Activated CD4-positive, alpha-beta T cell treated with anti-CD3 and anti-CD28 coated beads, Interleukin-10, Interleukin-2, amounts not matched to agents 100 ng/mL and 50 ng/mL, durations not matched to agents 16 hours and 8 hours (primary cell): ENCODE results near the gene GABRR1.
A peak's percentile ranks its signal among the peaks of the same experiment; 100 is the strongest.
"Not testable (repeated sequence)": the region's sequence is repeated elsewhere in the genome, so short reads cannot be mapped to it uniquely, and the experiment has no call there.

Experiments used
- DNase-seq: peaks from one replicate; pipeline ENCODE4 v3.0.0-alpha.2; 2020

Gene GABRR1

DNA sequence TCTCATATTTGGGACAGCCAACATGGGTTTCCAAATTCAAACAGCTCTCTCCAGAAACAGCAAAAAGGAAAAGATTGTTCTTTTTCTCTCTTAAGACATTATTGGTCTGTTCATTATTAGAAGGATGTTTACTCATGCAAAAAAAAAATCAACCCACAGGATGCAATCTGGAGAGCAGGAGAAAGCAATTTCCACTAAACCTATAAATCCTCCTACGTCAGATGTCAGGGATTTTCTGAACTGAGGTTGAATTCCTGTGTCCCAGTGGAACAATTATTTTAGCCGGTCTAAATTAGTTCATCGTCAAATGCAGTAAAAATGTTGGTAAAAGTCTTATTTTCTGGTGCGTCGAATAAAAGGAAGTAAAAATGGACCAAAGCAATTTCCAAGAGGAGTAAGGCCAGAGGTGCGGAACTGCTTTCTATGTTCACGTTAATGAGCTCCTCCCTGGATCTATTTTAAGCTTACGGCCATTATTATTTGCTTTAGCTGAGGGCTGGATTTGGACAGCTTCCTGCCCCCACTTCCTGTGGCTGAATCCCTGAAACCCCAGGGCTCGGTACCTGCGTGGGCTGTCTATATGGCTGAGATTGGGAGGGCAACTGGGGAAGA, at the start of gene GABRR1:
Gene GABRR1, minus strand, starts transcription at position 60 of the 612 bp plus-strand sequence. Its CDS starts 36 bp downstream, at position 24.
- DNase-seq: no peak

DNA sequence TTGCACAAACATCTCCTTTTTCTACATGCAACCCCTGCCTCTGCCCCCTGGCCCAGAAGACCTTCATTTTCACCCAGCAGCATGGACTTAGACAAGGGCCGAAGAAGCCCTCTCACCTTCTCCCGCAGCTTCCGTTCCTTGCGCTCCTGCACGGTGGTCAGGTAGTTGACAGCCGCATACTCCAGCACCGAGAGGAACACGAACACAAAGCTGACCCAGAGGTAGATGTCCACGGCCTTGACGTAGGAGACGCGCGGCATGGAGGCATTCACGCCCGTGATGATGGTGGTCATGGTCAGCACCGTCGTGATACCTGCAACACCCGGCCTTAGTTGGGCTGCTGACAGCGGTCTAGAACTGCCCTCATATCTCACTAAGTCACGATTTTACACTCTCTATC, 47.1 kb upstream of the GABRR1 start:
- DNase-seq: no peak

DNA sequence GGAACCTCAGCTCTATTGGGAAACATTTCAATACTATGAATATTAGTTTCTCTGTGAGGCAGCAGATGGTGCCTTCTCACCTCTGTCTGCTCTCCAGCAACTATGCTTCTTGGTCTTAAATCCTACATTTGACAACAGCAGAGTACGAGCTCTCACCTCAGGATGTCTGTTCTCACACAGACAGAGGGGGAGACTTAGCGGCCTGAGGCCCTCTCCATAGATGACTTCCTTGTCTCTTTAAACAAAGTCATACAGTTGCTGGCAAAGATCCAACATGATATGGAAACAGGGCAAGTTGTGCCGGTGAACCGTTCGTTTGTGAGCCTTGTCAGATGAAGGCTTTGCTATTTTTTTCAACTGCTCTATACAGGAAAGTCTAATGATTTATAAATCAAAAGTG, 43.7 kb upstream of the GABRR1 start:
- DNase-seq: no peak

DNA sequence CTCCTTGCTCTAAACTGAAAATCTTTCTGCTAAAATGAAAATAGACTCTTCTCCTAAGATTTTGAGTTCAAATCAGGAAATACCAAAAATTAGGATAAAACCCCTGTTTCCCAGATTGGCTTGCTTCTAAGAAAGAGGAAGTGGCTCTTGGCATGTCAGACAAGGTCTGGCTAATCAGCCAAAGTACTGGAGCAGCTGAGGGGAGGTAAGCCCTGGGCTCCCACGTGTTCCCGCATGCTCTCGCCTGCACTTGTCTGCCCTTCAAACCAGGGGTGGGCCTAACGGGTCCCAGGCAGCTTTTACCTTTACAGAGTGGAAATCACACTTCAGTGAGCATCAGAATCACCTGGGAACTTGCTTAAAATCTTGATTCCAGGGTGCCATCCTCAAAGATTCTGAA, 43.2 kb upstream of the GABRR1 start:
- no peak for DNase-seq

DNA sequence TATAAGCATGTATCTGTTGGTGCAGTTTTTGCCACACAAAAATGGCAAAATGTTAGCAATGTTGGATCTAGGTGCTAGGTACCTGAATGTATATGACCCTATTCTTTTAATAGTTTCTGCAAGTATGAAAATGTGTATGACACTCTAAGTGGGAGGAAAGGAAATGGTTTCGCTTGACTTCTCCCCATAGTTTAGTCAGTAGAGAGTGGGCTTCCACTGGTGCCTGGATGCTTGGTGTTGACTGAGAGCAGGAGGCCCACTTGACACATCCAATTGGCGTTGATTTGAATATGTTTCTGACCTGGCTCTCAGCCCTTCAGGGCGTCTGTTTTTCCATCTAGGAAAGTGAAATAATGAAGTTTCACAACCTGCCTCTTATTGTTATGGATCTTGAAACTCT, 41.8 kb upstream of the GABRR1 start:
- DNase-seq: no peak

DNA sequence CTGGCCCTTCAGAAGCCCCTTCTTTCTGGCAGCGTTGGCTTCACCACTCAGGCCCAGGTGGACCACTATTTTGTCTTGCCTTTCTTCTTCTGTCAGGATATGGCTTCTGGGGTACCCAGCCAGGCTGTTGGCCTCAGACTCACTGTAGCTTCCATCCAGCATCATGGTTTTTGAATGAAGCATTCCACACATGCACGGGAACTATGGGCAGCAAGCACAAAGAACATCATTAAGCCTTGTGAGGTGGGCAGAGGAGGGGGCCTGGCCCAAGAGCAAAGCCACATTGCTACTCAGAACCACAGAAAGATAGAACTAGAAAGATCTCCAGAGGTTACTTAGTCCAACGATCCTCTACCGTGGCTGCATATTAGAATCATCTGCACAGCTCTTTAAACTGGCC, 40.6 kb upstream of the GABRR1 start:
- DNase-seq: no peak

DNA sequence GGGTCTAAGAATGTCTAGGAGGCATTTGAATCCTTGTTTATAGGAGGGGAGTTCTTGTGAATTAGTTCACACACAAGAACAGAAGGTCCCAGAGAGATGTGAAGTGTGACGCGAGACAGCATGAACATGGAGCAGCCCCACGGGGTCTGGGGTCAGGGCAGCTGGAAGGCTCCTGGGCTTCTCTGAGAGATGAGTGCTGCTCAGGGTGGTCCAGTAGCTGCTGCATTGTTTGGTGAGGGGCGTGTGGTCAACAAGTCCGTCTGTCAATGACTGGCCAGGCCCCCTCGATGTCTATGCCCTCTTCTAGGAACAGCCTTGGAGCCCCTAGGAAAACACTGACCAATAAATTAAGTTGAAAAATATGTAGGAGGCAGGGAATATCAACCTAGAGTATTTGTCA, 40.2 kb upstream of the GABRR1 start:
- DNase-seq: no peak

DNA sequence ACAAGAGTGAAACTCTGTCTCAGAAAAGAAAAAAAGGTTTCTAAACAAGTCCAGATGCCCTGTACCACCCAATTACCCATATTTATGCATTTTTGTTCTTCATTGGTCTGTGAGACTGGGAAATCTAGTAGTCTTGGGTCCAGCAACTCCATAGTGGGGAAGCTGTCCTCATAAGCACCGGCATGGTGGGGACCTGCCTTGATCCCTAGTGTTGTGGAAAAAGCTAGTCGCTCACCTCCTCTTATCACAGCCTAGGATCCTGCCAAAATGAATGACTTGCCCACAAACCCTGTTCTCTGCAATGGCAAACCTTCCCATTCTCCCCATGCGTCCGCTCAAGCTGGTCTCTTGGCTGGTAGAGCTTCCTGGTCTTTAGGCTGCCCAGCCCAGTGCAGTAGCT, 38.3 kb upstream of the GABRR1 start:
- no peak for DNase-seq

DNA sequence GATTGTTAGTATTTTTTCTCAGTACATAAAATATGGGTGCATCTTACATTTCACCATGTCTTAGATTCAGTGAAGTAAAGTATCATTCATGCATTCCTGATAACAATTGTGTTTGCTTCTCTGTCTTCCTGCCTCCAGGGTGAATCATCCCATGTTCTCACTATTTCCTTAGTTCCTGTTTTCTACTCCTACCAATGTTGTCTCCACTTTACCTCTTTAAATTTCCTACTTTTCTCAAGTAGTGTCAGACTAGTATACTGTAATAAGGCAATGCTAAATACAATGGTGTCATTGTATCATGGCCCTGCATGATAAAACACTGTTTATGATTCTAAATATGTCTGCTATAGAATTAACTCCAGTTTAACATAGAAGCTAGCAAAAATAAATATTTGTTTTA, 37.4 kb upstream of the GABRR1 start:
- no peak for DNase-seq

DNA sequence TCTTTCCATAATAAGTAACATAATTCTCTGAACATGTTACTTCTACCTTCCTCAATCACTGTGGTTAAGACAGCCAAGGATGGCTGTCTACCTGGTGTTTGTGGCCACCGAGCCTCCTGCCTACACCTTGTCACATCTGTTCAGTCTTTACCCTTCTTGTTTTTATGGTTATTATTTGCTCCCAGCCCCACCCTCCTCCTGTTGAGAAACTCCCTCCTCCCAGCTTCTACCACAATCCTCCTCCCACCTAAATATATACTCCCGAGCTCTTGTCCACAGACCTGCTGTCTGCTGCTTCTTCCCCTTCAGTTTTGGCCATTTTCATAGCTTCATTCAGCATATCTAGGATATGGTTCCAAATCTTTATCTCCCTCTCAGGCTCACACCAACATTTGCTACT, 35.7 kb upstream of the GABRR1 start:
- DNase-seq: no peak

DNA sequence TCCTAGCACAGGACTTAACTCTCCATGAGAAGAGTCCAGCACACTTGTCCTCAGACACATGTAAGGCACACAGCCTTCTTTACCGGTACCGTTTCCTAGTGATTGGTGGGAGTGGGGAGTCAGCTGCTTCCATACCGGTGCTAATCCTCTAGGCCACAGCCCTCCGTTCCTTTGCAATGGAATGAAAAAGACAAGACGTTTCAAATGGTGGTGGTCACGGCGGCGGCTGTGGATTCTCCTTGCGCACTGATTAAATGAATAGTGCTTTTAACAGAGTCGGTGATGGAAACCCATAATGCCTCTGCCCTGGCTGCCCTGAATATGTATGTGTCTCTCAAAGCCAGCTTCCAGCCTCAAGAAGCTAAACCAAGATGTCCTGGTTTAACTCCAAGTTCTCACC, 34.8 kb upstream of the GABRR1 start:
- no peak for DNase-seq

DNA sequence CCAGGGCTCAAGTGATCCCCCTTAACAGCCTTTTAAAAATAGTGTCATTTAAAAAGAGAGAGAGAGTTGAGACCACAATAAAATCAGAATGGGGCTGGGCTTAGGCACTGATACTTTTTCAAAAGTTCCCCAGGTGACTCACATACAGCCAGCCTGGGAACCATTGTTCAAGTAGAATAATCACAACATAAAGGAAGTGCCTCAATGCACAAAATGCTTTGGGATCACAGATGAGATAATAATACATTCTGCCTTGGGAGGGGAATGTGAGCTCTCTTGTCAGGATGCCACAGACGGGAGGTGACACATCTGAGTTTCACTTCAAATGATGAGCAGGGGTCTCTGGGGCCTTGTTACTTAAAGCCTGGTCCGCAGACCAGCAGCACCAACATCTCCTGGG, 34.0 kb upstream of the GABRR1 start:
- DNase-seq: no peak

DNA sequence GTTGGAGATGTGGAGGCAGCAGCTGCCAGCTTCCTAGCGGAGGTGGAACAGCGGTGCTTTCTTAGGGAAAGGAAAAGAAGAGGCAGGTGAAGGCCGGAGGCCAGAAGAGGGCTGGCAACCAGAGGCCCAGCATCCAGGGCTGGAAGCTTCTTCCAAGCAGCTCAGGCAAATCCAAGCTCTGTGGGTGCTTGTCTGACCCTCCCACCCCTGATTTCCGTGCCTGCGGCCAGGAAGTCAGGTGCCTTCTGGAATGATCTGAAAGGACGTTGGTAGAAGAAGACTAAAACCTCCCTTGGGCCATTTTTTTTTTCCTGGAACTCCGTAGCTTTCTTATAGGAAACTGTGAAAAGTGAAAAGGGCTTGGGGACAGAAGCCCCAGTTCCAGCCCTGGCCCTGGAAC, 33.1 kb upstream of the GABRR1 start:
- DNase-seq: no peak

DNA sequence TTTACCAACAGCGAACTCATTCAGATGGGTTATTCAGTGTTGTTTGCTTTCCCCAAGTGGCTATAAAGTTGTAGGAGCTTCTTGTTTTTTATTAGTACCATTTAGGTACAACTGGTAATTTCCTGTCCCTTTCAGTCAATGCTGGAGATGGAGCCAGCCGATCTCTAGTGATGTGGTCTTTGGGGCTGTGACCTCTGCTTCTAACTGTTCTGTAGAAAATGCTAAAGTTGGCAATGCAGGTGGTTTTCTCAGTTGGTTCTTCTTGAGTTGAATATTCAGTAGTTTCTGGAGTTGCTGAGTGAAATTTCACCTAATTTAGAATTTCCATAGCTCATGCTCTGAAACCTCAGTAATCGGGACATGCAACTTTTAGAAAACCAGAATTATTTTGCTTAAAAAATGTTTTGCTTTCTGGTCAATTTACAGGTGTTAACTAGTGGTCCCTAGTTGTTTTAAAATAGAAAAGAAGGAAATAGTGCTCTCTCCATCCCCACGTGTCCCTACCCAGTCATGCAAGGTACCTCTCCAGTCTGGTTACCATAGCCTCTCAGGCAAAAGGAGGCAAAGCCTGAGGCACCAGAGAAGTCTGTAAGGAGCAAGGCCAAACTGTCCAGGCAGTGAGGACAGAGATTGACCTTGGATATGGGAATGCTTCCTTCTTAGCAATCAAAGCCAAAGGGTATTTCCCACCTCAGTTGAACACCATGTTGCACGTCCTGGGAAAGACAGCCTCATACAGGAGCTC, 27.3 kb upstream of the GABRR1 start:
- no peak for DNase-seq

DNA sequence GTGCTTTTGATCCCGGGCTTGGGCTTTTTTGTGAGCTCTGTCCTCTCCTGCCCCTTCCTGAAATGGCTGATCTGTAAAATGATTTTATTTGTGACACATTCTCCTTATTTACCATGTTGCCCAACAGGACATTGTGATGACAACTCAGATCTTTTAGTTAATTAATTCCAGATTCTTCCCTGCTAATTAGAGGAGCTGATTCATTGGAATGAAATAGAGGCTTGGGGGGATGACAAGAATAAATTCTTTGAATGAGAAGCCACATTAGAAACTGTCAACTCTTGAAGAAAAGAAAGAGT, 26.1 kb upstream of the GABRR1 start:
- DNase-seq: no peak

DNA sequence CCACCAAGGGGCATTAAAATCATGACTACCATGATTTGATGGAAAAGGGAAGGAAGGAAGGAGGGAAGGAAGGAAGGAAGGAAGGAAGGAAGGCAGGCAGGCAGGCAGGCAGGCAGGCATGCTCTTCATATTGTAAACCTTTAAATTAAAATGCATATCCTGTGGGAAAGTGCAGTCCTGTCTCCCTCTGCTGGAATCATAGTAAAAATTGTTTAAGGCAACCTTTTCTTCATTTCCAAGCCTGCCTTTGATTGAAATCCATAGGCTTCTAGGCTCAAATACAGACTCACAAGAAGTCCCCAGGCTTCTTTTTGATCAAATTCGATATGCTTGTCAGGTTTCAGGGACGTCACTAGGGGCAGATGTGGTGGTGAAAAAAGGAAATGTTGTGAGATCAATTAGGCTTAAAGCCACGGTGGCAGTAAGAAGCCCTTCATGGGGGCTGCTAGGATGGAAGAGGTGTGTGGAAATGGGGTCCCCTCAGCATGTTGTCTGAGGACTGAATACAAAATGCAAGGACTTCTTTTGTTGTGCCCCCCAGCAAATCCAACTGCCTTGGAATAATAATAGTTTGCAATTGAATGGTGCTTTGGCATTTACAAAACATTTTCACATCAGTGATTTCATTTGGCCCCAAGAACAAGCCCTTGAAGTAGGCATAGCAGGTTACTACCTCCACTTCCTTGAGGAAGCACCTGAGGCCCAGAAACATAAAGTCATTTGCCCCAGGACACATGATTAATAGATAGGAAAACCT, 25.6 kb upstream of the GABRR1 start:
- DNase-seq: peak; percentile 24

DNA sequence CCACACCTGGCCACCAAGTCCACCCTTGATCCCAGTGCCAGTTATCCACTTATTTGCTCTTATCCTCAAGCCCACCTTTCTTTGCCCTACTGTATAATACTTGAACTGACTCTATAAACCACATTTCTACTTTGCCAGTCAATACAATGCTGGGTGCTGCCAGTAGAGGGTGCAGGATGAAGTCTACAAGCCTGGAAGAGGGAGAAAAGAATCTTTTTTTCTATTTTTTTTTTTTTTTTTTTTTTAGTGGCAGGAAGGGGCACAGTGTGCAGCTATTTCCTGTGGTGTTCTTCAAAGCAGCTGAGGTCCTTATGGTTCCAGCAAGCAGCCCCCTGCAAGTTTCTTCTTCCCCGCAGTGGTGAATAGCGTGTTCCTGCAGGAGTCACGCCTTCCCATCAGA, 22.2 kb upstream of the GABRR1 start:
- DNase-seq: peak; percentile 34

DNA sequence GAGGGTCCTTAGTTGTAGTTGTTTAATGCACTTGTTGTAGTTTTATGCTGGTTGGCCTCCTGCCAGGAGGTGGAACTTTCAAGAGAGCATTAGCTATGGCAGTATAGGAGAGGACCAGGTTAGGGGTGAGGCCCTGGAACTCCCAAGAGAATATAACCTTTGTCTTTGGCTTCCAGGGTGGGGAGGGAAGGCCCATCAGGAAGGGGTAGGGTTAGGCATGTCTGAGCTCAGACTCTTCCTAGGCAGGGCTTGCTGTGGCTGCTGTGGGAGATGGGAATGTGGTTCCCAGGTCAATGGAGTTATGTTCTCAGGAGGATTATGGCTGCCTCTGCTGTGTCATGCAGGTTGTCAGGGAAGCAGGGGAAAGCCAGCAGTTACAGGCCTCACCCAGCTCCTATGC, 20.0 kb upstream of the GABRR1 start:
- DNase-seq: no peak

DNA sequence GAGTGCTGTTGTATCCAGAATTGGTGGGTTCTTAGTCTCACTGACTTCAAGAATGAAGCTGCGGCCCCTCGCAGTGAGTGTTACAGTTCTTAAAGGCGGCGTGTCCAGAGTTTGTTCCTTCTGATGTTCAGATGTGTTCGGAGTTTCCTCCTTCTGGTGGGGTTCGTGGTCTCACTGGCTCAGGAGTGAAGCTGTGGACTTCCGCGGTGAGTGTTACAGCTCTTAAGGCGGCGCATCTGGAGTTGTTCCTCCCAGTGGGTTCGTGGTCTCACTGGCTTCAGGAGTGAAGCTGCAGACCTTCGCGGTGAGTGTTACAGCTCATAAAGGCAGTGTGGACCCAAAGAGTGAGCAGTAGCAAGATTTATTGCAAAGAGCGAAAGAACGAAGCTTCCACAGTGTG, 16.4 kb upstream of the GABRR1 start:
- not testable (repeated sequence) for DNase-seq

DNA sequence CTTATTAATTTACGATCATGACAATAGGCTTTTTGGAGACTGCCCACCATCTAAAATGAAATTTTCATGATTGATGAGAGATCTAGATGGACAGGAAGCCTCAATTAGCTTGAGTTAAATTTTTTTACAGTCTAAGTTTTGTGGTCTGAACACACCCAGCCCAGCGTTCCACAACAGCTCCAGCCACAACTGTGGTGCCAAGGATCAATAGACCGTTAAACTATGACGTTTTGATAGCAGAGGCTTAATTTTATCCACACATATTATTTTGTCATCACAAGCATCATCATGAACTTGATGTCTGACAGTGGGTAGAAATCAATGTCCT, 5.5 kb upstream of the GABRR1 start:
- DNase-seq: no peak

DNA sequence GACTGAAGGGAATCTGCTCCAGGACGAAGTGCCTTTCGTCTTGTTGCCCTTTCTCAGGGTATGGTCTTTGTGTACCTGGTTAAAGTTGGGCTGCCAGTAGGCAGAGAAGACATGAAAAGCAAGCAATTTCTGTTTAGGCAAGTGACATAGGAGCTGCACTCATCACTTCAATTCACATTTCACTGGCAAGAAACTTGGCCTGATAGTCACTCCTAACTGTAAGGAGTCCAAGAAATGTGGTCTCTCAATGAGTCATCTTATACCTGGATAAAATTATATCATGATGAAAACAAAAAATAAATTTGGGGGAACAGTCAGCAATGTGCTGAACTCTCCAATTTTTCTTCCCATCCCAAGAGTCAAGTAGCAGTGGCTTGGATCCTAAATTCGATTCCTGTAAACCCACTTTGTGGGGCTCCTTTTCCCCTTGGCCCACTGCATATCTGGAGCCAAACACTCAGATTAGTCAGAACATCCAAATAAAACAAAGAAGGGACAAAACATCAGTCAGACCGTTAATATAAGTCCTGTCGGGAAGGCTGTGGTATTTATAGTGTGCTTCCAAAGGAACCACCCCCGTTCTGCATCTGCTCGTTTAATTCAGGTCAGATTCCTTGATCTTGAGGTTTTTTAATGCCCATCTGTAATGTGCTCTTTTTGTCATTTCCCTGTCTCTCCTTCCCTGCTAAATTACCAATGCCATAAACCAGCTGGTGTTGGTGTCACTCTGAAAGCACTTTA, 5.0 kb upstream of the GABRR1 start:
- DNase-seq: no peak

DNA sequence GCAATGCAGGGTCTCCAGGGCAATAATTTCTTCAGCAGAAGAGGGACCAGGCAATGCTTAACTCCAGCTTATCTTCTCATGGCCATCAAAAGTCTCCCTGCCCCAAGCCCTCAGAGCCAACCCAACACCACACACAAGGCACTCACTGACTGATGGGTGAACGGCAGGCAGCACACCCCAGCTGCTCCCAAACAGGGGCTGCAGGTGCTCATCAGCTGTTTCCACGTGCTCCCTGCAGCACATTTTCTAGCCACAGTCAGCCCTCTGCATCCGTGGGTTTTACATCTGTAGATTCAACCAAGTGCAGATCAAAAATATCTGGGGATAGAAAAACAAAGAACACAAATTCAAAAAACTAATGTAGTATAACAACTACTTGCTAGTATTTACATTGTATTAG, 4.0 kb upstream of the GABRR1 start:
- no peak for DNase-seq

DNA sequence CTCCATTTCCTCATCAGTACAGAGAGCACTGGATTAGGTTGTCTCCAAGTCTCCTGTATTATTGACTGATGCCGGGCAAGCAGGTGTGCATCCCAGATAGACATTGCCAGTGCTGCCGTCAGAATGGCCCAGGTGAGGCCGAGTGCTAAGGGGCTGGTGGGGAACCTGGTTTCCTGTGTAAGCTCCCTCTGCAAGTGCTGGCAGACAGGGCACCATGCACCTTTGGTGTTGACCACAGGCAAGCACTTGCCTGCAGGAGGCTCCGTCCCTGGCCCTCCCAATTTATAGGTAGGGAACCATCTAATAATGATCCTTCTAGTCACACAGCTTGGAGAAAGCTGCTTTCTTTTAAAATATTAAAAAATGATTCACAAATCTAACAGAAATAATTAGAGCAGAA, 747 bp downstream of the GABRR1 start:
- no peak for DNase-seq

DNA sequence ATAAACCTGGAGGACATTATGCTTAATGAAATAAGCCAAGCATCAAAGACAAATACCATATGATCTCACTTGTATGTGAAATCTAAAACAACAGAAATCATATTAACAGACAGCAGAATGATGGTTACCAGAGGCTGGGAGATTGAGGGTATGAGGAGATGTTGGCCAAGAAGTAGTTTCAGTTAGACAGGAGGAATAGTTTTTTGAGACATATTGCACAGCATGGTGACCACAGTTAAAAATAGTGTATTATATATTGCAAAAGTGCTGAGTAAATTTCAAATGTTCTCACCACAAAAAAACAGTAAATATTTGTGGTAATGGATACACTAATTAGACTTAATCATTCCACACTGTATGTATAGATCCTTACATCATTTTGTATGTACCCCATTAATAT, 1.8 kb downstream of the GABRR1 start:
- no peak for DNase-seq
